Ovary (tissue), 9 donors: Measurements from ENCODE around the gene MPPED1. TPM values are rescaled to one million over a fixed set of nuclear protein-coding genes. Genes with fewer than 3 reads are reported as not detected.

Source experiments
- DNase-seq, 5 donors: peaks; one replicate each; pipeline ENCODE4 v3.0.0-alpha.2; 2019 to 2020
- H3K27ac ChIP-seq, 2 donors: fragments of 200-600 bp; one replicate each; pipeline versions ENCODE4 v1.5.1 to v1.8.0; 2019 to 2022
- H3K27me3 ChIP-seq: fragments of 200-600 bp; one replicate; pipeline ENCODE4 v1.8.0; 2022
- H3K36me3 ChIP-seq: fragments of 200-600 bp; sonication (generic); one replicate; pipeline ENCODE4 v1.5.1; 2019
- H3K4me1 ChIP-seq: one replicate; pipeline ENCODE4 v1.8.1; 2013; ENCODE audit warnings: mild to moderate bottlenecking, moderate library complexity; ENCODE audit not compliant: insufficient read depth
- H3K4me3 ChIP-seq: fragments of 200-600 bp; sonication (generic); one replicate; pipeline ENCODE4 v1.5.1; 2017
- H3K9me3 ChIP-seq, 2 donors: fragments of 200-600 bp in 1 of 2; sonication (generic) in 1 of 2; one replicate each; pipeline versions ENCODE4 v1.5.1 to v1.8.1; 2013 to 2019; ENCODE audit warnings: mild to moderate bottlenecking in 1 of 2, moderate library complexity in 1 of 2
- CTCF ChIP-seq, 3 donors: fragments of 450-650 bp in 2 of 3; fragments of 200-600 bp in 1 of 3; IDR thresholded peaks; one replicate each; pipeline versions ENCODE4 v1.5.1 to v1.8.0; 2016 to 2022; ENCODE audit warnings: antibody characterized with exemption in 3 of 3, mild to moderate bottlenecking in 1 of 3
- EP300 ChIP-seq: sonication (generic); formaldehyde crosslinking; IDR thresholded peaks from one replicate; pipeline ENCODE4 v1.6.1; 2017; ENCODE audit warnings: antibody characterized with exemption
- POLR2A ChIP-seq: fragments of 450-650 bp; IDR thresholded peaks from one replicate; pipeline ENCODE4 v1.6.1; 2017; ENCODE audit warnings: antibody characterized with exemption, mild to moderate bottlenecking, moderate library complexity
- WGBS, 3 donors: extraction: QIAGEN DNeasy Blood & Tissue Kit in 1 of 3; methylation state at CpG; one replicate each; pipeline versions ENCODE4 v1.1.5 to v1.1.7; 2013 to 2017; 5-methylcytosine and 5-hydroxymethylcytosine counted together
- intact Hi-C, 4 donors: fragments of 100-400 bp; cut with DNase I; formaldehyde crosslinking; loops; one replicate each; pipeline versions ENCODE4 v1.11.0 to v1.15.1; 2022 to 2023
- polyA plus RNA-seq, 2 donors: library from polyadenylated mRNA; stranded (reverse); fragments of 200-250 nt in 1 of 2; fragments of 350-450 nt in 1 of 2; fragmentation: Illumina TruSeq in 1 of 2; extraction: RNeasy Lipid Tissue Mini Kit (QIAGEN cat#74804) in 1 of 2; gene quantifications; one replicate each; pipeline ENCODE4 v1.2.3, GENCODE V29; 2013 to 2014
- total RNA-seq, 7 donors: library from RNA; depleted of rRNA in 2 of 7; stranded (reverse); fragments of >200 nt in 2 of 7; fragmentation: NEBNext Ultra II Directional in 3 of 7; extraction: Animal tissue kit (Norgen Biotek cat#: 25700) in 3 of 7; gene quantifications; one replicate each; pipeline versions ENCODE4 v1.1.0 to v1.2.4, GENCODE V29; 2016 to 2023
- donor health status: DM: no; HTN: no; CAD: no; lungs with moderate emphysema.
- donor health status: DM: no; HTN: no; CAD: no.
- donor health status: Bipolar disorder and iron deficiency.
- donor health status: DM: yes; HTN: yes; CAD: no.
- donor health status: DM: no; HTN: no; CAD: no.
- donor health status: DM: yes; HTN: yes; CAD: no.

The MPPED1 gene
- total and polyA plus RNA-seq, 9 donors = 0.45 to 4.1 (median 2.1) TPM

GRCh38 chr22:43437871-43438475 lies 26.2 kb downstream of the MPPED1 start:
- Histone ChIP-seq H3K36me3 (no peaks in the 10 kb centered on the region), H3K4me1 (no peaks in the 10 kb centered on the region), H3K4me3 (no peak overlapping the region), H3K27me3 (no peaks in the 10 kb centered on the region), H3K9me3 (no peaks in the 10 kb centered on the region), H3K27ac (no peak overlapping the region)
- intact Hi-C loops = no loop called here
- 88 to 91% (median 88%) methylated on average over 15 of the region's 15 CpGs for WGBS, 3 donors
- TF ChIP-seq EP300 = no peak
- TF ChIP-seq POLR2A = no peak
- no peak for TF ChIP-seq CTCF (IDR thresholded peaks at IDR 0.05)
- no peak for DNase-seq

GRCh38 chr22:43438666-43439347 lies 27.0 kb downstream of the MPPED1 start:
- TF ChIP-seq POLR2A (no peak), EP300 (no peak), CTCF (IDR thresholded peaks at IDR 0.05) (no peak)
- no peak for DNase-seq
- Histone ChIP-seq H3K27me3 (no peaks in the 10 kb centered on the region), H3K27ac (no peak overlapping the region), H3K36me3 (no peaks in the 10 kb centered on the region), H3K4me1 (no peaks in the 10 kb centered on the region), H3K9me3 (no peaks in the 10 kb centered on the region), H3K4me3 (no peak overlapping the region)
- 84 to 88% (median 85%) methylated on average over 17 of the region's 17 CpGs for WGBS, 3 donors
- intact Hi-C loops = no loop called here

GRCh38 chr22:43439368-43440103 lies 27.7 kb downstream of the MPPED1 start:
- H3K36me3 ChIP-seq = no peaks in the 10 kb centered on the region
- no peak overlapping the region for H3K4me3 ChIP-seq
- no peak overlapping the region for H3K27ac ChIP-seq
- intact Hi-C loops = no loop called here
- peak in 1 of 5 donors; percentile 28 for DNase-seq
- H3K4me1 ChIP-seq = no peaks in the 10 kb centered on the region
- no peaks in the 10 kb centered on the region for H3K9me3 ChIP-seq
- TF ChIP-seq CTCF (IDR thresholded peaks at IDR 0.05) (no peak), EP300 (no peak), POLR2A (no peak)
- H3K27me3 ChIP-seq = no peaks in the 10 kb centered on the region
- 74 to 80% (median 78%) methylated on average over 18 of the region's 18 CpGs for WGBS, 3 donors

GRCh38 chr22:43440104-43440387 lies 28.2 kb downstream of the MPPED1 start:
- Histone ChIP-seq H3K9me3 (no peaks in the 10 kb centered on the region), H3K27me3 (no peaks in the 10 kb centered on the region), H3K36me3 (no peaks in the 10 kb centered on the region), H3K27ac (no peak overlapping the region), H3K4me3 (no peak overlapping the region), H3K4me1 (no peaks in the 10 kb centered on the region)
- TF ChIP-seq CTCF (IDR thresholded peaks at IDR 0.05) (no peak), POLR2A (no peak), EP300 (no peak)
- WGBS, 3 donors = 84 to 88% (median 87%) methylated on average over 7 of the region's 7 CpGs
- peak in 1 of 5 donors; percentile 10 for DNase-seq
- intact Hi-C loops = no loop called here
